ENCODE measurements around the gene RAB11FIP4.

The RAB11FIP4 gene

GRCh38 chr17:31488982-31489294 is 97.5 kb downstream of the RAB11FIP4 start:
- H3K9me3 ChIP-seq (ENCODE audit: insufficient read depth, low read depth, low read length): no peaks in the 10 kb centered on the region
- H3K4me3 ChIP-seq (ENCODE audit: low read length, poor library complexity, severe bottlenecking): peak overlapping the region; percentile 80
- H3K79me2 ChIP-seq (ENCODE audit: insufficient read depth, low read length): peaks cover 31% of the 10 kb centered on the region; the same call in 1 of the 2 replicates
- TF ChIP-seq CTCF (conservative IDR thresholded peaks at IDR 0.05; ENCODE audit: low read length) (no peak), EZH2phosphoT487 (IDR thresholded peaks at IDR 0.05; ENCODE audit: borderline replicate concordance) (no peak)
- no peaks in the 10 kb centered on the region for H3K9me2 ChIP-seq (replicated peaks; ENCODE audit: low read depth, low read length)
- peaks cover 16% of the 10 kb centered on the region for H4K20me1 ChIP-seq (ENCODE audit: insufficient read depth, low read length, poor library complexity, severe bottlenecking)
- no peaks in the 10 kb centered on the region for H3K36me3 ChIP-seq (ENCODE audit: insufficient read depth, low read length)
- no peaks in the 10 kb centered on the region for H3K27me3 ChIP-seq (ENCODE audit: insufficient read depth, low read length, poor library complexity, severe bottlenecking)
- H3K9ac ChIP-seq (ENCODE audit: low read depth, low read length, poor library complexity, severe bottlenecking): peak overlapping the region; percentile 65
- H3F3A ChIP-seq (ENCODE audit: low read depth): 0 out of 2 replicates have a peak, but pooled peaks cover 3% of the 10 kb centered on the region
- peak overlapping the region; percentile 82 for H3K4me2 ChIP-seq (ENCODE audit: low read depth, low read length, poor library complexity, severe bottlenecking)
- H3K4me1 ChIP-seq (ENCODE audit: insufficient read depth, low read length, poor library complexity, severe bottlenecking): peaks cover 56% of the 10 kb centered on the region
- no peak overlapping the region for H2AFZ ChIP-seq (ENCODE audit: low read length)

- no peaks in the 10 kb centered on the region for H3K9me2 ChIP-seq (replicated peaks; ENCODE audit: low read depth, low read length)
Observed at GRCh38 chr17:31489295-31490018, 98.0 kb downstream of the RAB11FIP4 start.

GRCh38 chr17:31490019-31490650 is 98.7 kb downstream of the RAB11FIP4 start:
- Histone ChIP-seq H3K9me3 (ENCODE audit: insufficient read depth, low read depth, low read length) (no peaks in the 10 kb centered on the region), H2AFZ (ENCODE audit: low read length) (no peak overlapping the region), H3K4me3 (ENCODE audit: low read length, poor library complexity, severe bottlenecking) (no peak overlapping the region), H4K20me1 (ENCODE audit: insufficient read depth, low read length, poor library complexity, severe bottlenecking) (peaks cover 16% of the 10 kb centered on the region), H3K36me3 (ENCODE audit: insufficient read depth, low read length) (no peaks in the 10 kb centered on the region), H3F3A (ENCODE audit: low read depth) (peaks cover 11% of the 10 kb centered on the region), H3K9ac (ENCODE audit: low read depth, low read length, poor library complexity, severe bottlenecking) (no peak overlapping the region), H3K9me2 (replicated peaks; ENCODE audit: low read depth, low read length) (no peaks in the 10 kb centered on the region), H3K4me2 (ENCODE audit: low read depth, low read length, poor library complexity, severe bottlenecking) (peak overlapping the region; percentile 82), H3K27me3 (ENCODE audit: insufficient read depth, low read length, poor library complexity, severe bottlenecking) (no peaks in the 10 kb centered on the region), H3K79me2 (ENCODE audit: insufficient read depth, low read length) (peaks cover 31% of the 10 kb centered on the region; the same call in 1 of the 2 replicates), H3K4me1 (ENCODE audit: insufficient read depth, low read length, poor library complexity, severe bottlenecking) (peaks cover 67% of the 10 kb centered on the region)
- TF ChIP-seq CTCF (conservative IDR thresholded peaks at IDR 0.05; ENCODE audit: low read length): no peak
- no peak for TF ChIP-seq EZH2phosphoT487 (IDR thresholded peaks at IDR 0.05; ENCODE audit: borderline replicate concordance)

More at GRCh38 chr17:31489295-31490018, 98.0 kb downstream of the RAB11FIP4 start:
- Histone ChIP-seq H3K4me3 (ENCODE audit: low read length, poor library complexity, severe bottlenecking) (peak overlapping the region; percentile 80), H3K79me2 (ENCODE audit: insufficient read depth, low read length) (peaks cover 31% of the 10 kb centered on the region; the same call in 1 of the 2 replicates), H3K4me1 (ENCODE audit: insufficient read depth, low read length, poor library complexity, severe bottlenecking) (peaks cover 61% of the 10 kb centered on the region), H2AFZ (ENCODE audit: low read length) (no peak overlapping the region), H3K27me3 (ENCODE audit: insufficient read depth, low read length, poor library complexity, severe bottlenecking) (no peaks in the 10 kb centered on the region), H3K9ac (ENCODE audit: low read depth, low read length, poor library complexity, severe bottlenecking) (peak overlapping the region; percentile 65), H3K9me3 (ENCODE audit: insufficient read depth, low read depth, low read length) (no peaks in the 10 kb centered on the region), H3F3A (ENCODE audit: low read depth) (peaks cover 7% of the 10 kb centered on the region), H3K36me3 (ENCODE audit: insufficient read depth, low read length) (no peaks in the 10 kb centered on the region), H4K20me1 (ENCODE audit: insufficient read depth, low read length, poor library complexity, severe bottlenecking) (peaks cover 16% of the 10 kb centered on the region), H3K4me2 (ENCODE audit: low read depth, low read length, poor library complexity, severe bottlenecking) (peak overlapping the region; percentile 82)
- TF ChIP-seq CTCF (conservative IDR thresholded peaks at IDR 0.05; ENCODE audit: low read length) (no peak), EZH2phosphoT487 (IDR thresholded peaks at IDR 0.05; ENCODE audit: borderline replicate concordance) (no peak)
